Measurements from ENCODE around the gene LYZL2.
"Not testable (repeated sequence)": the region's sequence is repeated elsewhere in the genome, so short reads cannot be mapped to it uniquely, and the experiment has no call there.

Gene LYZL2

GRCh38 chr10:30667982-30668381 lies 38.4 kb upstream of the LYZL2 start:
- not testable (repeated sequence) for H3K27ac ChIP-seq (replicated peaks; ENCODE audit: low read length); H2AFZ ChIP-seq (ENCODE audit: low read length); H3K4me2 ChIP-seq (ENCODE audit: insufficient read depth, low read length, poor library complexity, severe bottlenecking); H2BK12ac ChIP-seq (ENCODE audit: low read length); H3K4me1 ChIP-seq (ENCODE audit: control insufficient read depth in 2 of 2, insufficient read depth in 1 of 2, low read depth in 1 of 2, low read length in 2 of 2); H2BK15ac ChIP-seq (ENCODE audit: low read length); H2BK120ac ChIP-seq (ENCODE audit: low read depth, low read length); H3K4ac ChIP-seq (ENCODE audit: low read length); H4K91ac ChIP-seq (ENCODE audit: low read depth, low read length, poor library complexity); H3K23ac ChIP-seq (ENCODE audit: low read depth, low read length, poor library complexity); H3K9ac ChIP-seq (ENCODE audit: low read depth, low read length, poor library complexity); DNase-seq (ENCODE audit: low spot score); H3K4me3 ChIP-seq (ENCODE audit: low read length in 2 of 2); H3K27me3 ChIP-seq (ENCODE audit: control insufficient read depth in 3 of 3, insufficient read depth in 3 of 3, low read depth in 1 of 3, low read length in 3 of 3); H4K8ac ChIP-seq (ENCODE audit: low read depth, low read length); H2BK5ac ChIP-seq (ENCODE audit: low read length); H3K9me3 ChIP-seq (replicated peaks in 1 of 2; ENCODE audit: control insufficient read depth in 2 of 2, insufficient read depth in 1 of 2, low read depth in 1 of 2, low read length in 2 of 2); H3K36me3 ChIP-seq (replicated peaks in 1 of 2; ENCODE audit: control insufficient read depth in 2 of 2, insufficient read depth in 2 of 2, low read length in 2 of 2); H3K79me1 ChIP-seq (ENCODE audit: low read depth, low read length); H2AK5ac ChIP-seq (ENCODE audit: low read depth, low read length); H3K14ac ChIP-seq (ENCODE audit: low read length)
- H3K18ac ChIP-seq (ENCODE audit: low read length), result peak overlapping the region; percentile 55
- no CpG with 5 or more reads among the region's 11 CpGs for WGBS, 2 donors (ENCODE audit: extremely low coverage in 2 of 2, insufficient read length in 2 of 2, insufficient replicate concordance in 1 of 2)

GRCh38 chr10:30663403-30663802 lies 33.9 kb upstream of the LYZL2 start:
- not testable (repeated sequence) for H3K4ac ChIP-seq (ENCODE audit: low read length); H3K23ac ChIP-seq (ENCODE audit: low read depth, low read length, poor library complexity); H3K14ac ChIP-seq (ENCODE audit: low read length); H2BK12ac ChIP-seq (ENCODE audit: low read length); H4K8ac ChIP-seq (ENCODE audit: low read depth, low read length); H3K9ac ChIP-seq (ENCODE audit: low read depth, low read length, poor library complexity); H2BK15ac ChIP-seq (ENCODE audit: low read length); H2BK5ac ChIP-seq (ENCODE audit: low read length); H3K18ac ChIP-seq (ENCODE audit: low read length); H2AK5ac ChIP-seq (ENCODE audit: low read depth, low read length); H3K36me3 ChIP-seq (replicated peaks in 1 of 2; ENCODE audit: control insufficient read depth in 2 of 2, insufficient read depth in 2 of 2, low read length in 2 of 2); H3K27ac ChIP-seq (replicated peaks; ENCODE audit: low read length); H2AFZ ChIP-seq (ENCODE audit: low read length); H3K4me1 ChIP-seq (ENCODE audit: control insufficient read depth in 2 of 2, insufficient read depth in 1 of 2, low read depth in 1 of 2, low read length in 2 of 2); H3K4me2 ChIP-seq (ENCODE audit: insufficient read depth, low read length, poor library complexity, severe bottlenecking); DNase-seq (ENCODE audit: low spot score); H3K79me1 ChIP-seq (ENCODE audit: low read depth, low read length); H3K27me3 ChIP-seq (ENCODE audit: control insufficient read depth in 3 of 3, insufficient read depth in 3 of 3, low read depth in 1 of 3, low read length in 3 of 3); H3K9me3 ChIP-seq (replicated peaks in 1 of 2; ENCODE audit: control insufficient read depth in 2 of 2, insufficient read depth in 1 of 2, low read depth in 1 of 2, low read length in 2 of 2); H4K91ac ChIP-seq (ENCODE audit: low read depth, low read length, poor library complexity); H2BK120ac ChIP-seq (ENCODE audit: low read depth, low read length); H3K4me3 ChIP-seq (ENCODE audit: low read length in 2 of 2)
- WGBS, 2 donors (ENCODE audit: extremely low coverage in 2 of 2, insufficient read length in 2 of 2, insufficient replicate concordance in 1 of 2), result no CpG with 5 or more reads among the region's 7 CpGs

- H2BK15ac ChIP-seq (ENCODE audit: low read length), result no peak overlapping the region
- WGBS, 2 donors (ENCODE audit: extremely low coverage in 2 of 2, insufficient read length in 2 of 2, insufficient replicate concordance in 1 of 2), result no CpG with 5 or more reads among the region's 6 CpGs
Measured at GRCh38 chr10:30662814-30663213, 33.3 kb upstream of the LYZL2 start.

GRCh38 chr10:30660314-30660713 lies 30.8 kb upstream of the LYZL2 start:
- not testable (repeated sequence) for H3K4ac ChIP-seq (ENCODE audit: low read length); H3K36me3 ChIP-seq (replicated peaks in 1 of 2; ENCODE audit: control insufficient read depth in 2 of 2, insufficient read depth in 2 of 2, low read length in 2 of 2); H2AFZ ChIP-seq (ENCODE audit: low read length); H2BK12ac ChIP-seq (ENCODE audit: low read length); H2BK5ac ChIP-seq (ENCODE audit: low read length); H4K91ac ChIP-seq (ENCODE audit: low read depth, low read length, poor library complexity); H3K4me3 ChIP-seq (ENCODE audit: low read length in 2 of 2); H4K8ac ChIP-seq (ENCODE audit: low read depth, low read length); H3K27me3 ChIP-seq (ENCODE audit: control insufficient read depth in 3 of 3, insufficient read depth in 3 of 3, low read depth in 1 of 3, low read length in 3 of 3); H2AK5ac ChIP-seq (ENCODE audit: low read depth, low read length); H3K23ac ChIP-seq (ENCODE audit: low read depth, low read length, poor library complexity); DNase-seq (ENCODE audit: low spot score); H3K9me3 ChIP-seq (replicated peaks in 1 of 2; ENCODE audit: control insufficient read depth in 2 of 2, insufficient read depth in 1 of 2, low read depth in 1 of 2, low read length in 2 of 2); H3K4me1 ChIP-seq (ENCODE audit: control insufficient read depth in 2 of 2, insufficient read depth in 1 of 2, low read depth in 1 of 2, low read length in 2 of 2); H3K4me2 ChIP-seq (ENCODE audit: insufficient read depth, low read length, poor library complexity, severe bottlenecking); H3K27ac ChIP-seq (replicated peaks; ENCODE audit: low read length); H3K14ac ChIP-seq (ENCODE audit: low read length); H3K79me1 ChIP-seq (ENCODE audit: low read depth, low read length); H3K9ac ChIP-seq (ENCODE audit: low read depth, low read length, poor library complexity); H3K18ac ChIP-seq (ENCODE audit: low read length); H2BK15ac ChIP-seq (ENCODE audit: low read length); H2BK120ac ChIP-seq (ENCODE audit: low read depth, low read length)
- WGBS, 2 donors (ENCODE audit: extremely low coverage in 2 of 2, insufficient read length in 2 of 2, insufficient replicate concordance in 1 of 2), result no CpG with 5 or more reads among the region's 3 CpGs

More at GRCh38 chr10:30662814-30663213, 33.3 kb upstream of the LYZL2 start:
- no peak for DNase-seq (ENCODE audit: low spot score)
- Histone ChIP-seq H3K9ac (ENCODE audit: low read depth, low read length, poor library complexity) (no peak overlapping the region), H3K4me1 (ENCODE audit: control insufficient read depth in 2 of 2, insufficient read depth in 1 of 2, low read depth in 1 of 2, low read length in 2 of 2) (no peaks in the 10 kb centered on the region), H2AFZ (ENCODE audit: low read length) (no peak overlapping the region), H3K27ac (replicated peaks; ENCODE audit: low read length) (no peak overlapping the region), H3K23ac (ENCODE audit: low read depth, low read length, poor library complexity) (no peak overlapping the region), H2AK5ac (ENCODE audit: low read depth, low read length) (no peak overlapping the region), H4K91ac (ENCODE audit: low read depth, low read length, poor library complexity) (no peak overlapping the region), H3K4ac (ENCODE audit: low read length) (no peak overlapping the region), H2BK120ac (ENCODE audit: low read depth, low read length) (no peak overlapping the region), H3K18ac (ENCODE audit: low read length) (no peak overlapping the region), H3K4me2 (ENCODE audit: insufficient read depth, low read length, poor library complexity, severe bottlenecking) (no peak overlapping the region), H3K9me3 (replicated peaks in 1 of 2; ENCODE audit: control insufficient read depth in 2 of 2, insufficient read depth in 1 of 2, low read depth in 1 of 2, low read length in 2 of 2) (no peaks in the 10 kb centered on the region), H3K36me3 (replicated peaks in 1 of 2; ENCODE audit: control insufficient read depth in 2 of 2, insufficient read depth in 2 of 2, low read length in 2 of 2) (no peaks in the 10 kb centered on the region), H2BK5ac (ENCODE audit: low read length) (no peak overlapping the region), H4K8ac (ENCODE audit: low read depth, low read length) (no peak overlapping the region), H3K27me3 (ENCODE audit: control insufficient read depth in 3 of 3, insufficient read depth in 3 of 3, low read depth in 1 of 3, low read length in 3 of 3) (no peaks in the 10 kb centered on the region), H3K79me1 (ENCODE audit: low read depth, low read length) (no peaks in the 10 kb centered on the region), H2BK12ac (ENCODE audit: low read length) (no peak overlapping the region), H3K14ac (ENCODE audit: low read length) (no peak overlapping the region), H3K4me3 (ENCODE audit: low read length in 2 of 2) (no peak overlapping the region)
